ENCODE measurements around the gene PRUNE2.

PRUNE2 gene

DNA sequence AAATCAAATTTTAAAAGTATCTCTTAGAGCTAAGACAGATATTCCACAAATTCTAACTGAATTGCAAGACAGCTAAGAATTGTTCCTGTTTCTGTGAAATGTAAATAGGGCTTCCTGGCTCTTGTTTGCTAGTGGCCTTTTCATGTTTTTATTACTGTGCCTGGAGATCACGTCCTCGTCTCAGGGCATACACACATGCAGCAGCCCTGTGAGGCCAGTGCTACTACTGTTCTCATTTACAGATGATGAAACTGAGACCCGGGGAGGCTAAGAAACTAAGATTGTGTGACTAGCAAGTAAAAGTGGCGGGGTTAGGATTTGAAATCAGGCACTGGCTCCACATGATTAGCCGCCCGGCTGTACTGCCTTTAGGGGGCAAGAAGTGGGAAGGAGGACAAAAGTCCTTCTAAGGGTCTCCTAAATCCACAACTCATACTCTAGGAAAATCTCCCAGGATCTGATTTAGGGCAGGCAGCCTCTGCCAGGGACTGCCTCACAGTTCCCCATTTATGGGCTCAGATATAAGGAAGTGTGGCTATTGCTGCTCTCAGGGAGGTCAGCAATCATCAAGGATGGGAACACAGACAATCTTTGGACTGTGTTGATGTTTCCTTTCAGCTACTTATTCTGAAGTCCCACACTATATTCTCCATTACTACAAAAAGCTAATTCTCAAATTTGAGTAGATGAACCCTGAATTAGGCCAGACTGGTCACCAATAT, 7.9 kb downstream of the PRUNE2 start:
- no peak for DNase-seq

- no peak for DNase-seq
Measured at GRCh38 chr9:76896035-76896434, 9.9 kb downstream of the PRUNE2 start.

DNA sequence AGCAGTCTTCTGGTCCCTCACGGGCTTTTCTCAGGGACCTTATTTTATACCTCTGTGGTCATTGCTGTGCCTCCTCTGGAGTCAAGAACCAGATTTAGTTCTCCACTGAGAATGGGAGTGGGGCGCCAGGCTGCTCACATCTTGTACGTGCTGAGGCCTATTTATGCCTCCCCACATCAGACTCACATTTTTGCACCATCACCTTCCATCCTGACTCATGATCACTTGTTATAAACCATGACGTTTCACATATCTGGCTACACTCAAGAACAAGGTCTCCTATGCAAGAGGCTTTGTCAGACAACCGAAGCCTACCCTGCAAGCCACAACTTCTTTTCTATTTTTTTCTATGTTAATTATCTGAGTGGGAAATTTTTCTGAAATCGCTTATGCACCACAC, 10.7 kb downstream of the PRUNE2 start:
- DNase-seq, result no peak

GRCh38 chr9:76894198-76894597, 11.7 kb downstream of the PRUNE2 start:
- no peak for DNase-seq

DNA sequence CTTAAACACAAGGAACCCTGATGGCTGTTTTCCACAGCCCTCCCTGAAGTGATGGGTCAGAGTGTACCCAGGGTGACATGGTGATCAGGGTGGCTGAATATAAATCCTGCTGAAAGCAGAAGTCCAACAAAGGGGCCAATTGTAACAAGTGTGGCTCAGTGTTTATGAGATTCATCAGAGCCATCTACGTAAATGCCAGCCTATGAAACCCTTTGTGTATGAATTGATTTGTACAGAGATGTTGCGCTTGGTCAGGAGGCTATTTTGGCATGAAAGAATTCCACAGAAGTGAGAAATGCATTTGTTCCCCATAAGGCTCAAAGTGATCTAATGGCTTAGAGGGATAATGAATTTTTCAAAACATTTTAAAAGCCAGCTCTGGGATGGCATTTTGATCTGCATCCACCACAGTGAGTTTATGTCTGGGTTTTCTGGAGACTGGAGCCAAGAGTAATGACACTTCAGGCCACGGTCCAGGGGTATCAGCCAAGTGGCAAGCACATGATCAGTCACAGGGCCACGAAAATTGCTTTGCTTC, 12.4 kb downstream of the PRUNE2 start:
- no peak for DNase-seq

DNA sequence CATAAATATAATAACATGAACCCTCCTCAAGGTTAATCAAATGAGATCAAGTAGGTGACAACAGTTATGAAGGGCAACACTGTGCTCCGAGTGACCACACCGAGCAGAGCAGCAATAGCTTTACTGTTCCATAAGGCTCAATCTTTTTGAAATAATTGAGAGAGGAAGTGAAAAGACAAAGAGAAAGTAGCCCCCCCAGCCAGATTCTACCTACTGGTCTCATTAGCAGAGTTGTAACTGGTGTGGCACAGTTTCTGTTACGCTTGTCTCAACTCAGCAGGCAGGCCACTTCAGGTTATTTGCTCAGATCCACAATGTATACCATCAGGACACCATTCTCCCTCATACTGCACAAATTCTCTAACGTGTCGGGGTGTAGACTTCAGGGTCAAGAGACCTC, 14.0 kb downstream of the PRUNE2 start:
- DNase-seq, result no peak

GRCh38 chr9:76891279-76891678, 14.6 kb downstream of the PRUNE2 start:
- no peak for DNase-seq

GRCh38 chr9:76887951-76888350, 18.0 kb downstream of the PRUNE2 start:
- DNase-seq, result no peak

GRCh38 chr9:76887003-76887821, 18.7 kb downstream of the PRUNE2 start:
- no peak for DNase-seq

GRCh38 chr9:76886318-76886717, 19.6 kb downstream of the PRUNE2 start:
- DNase-seq, result no peak

DNA sequence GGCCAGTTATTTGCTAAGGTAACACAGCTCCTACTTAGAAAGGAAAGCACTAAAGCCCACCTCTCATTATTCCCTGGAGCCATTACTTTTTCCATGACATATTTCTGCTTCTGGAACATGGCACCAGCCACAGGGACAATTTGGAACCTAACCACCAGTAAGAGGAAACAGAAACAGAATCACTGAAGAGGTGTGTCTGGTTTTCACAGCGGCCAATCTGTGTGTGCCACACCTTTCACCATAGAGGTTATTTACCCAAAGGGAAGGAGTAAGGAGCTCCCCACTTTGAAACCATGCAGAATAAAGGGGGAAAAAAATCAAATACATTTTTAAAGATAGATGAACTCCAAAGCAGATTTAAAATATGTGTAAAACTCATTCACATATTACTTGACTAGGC, 21.1 kb downstream of the PRUNE2 start:
- DNase-seq, result no peak

GRCh38 chr9:76883341-76883855, 22.5 kb downstream of the PRUNE2 start:
- DNase-seq, result no peak

DNA sequence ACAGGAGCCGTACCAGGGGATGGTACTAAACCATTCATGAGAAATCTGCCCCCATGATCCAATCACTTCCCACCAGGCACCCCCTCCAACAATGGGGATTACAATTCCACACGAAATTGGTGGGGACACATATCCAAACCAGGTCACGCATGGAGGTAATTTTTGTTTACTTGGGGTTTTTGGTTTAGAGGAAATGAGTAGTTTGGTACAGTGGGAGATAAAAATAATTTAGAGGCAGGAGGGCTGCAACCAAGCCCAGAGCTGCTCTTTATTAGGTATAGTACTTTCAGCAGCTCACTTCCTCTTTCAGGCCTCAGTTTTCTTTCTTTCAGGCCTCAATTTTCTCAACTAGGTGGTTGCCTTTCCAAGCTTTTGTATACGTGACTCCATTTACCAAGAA, 23.2 kb downstream of the PRUNE2 start:
- DNase-seq, result no peak

DNA sequence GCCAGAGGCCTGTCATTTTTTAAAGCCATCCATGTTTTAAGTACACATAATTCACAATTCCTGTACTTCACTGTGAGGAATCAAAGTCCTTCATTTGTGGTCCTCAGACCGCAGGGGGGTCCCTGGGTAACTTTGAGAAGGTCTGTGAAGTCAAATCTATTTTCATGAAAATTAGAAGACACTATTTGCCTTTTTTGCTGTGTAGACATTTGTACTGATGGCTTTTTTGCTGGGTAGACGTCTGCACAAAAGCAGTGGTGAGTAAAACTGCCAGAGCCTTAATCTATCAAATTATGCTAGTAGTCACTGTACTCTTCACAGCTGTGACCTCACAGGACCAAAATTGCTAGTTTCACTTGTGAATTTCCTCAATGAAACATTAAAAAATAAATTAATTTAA, 25.7 kb downstream of the PRUNE2 start:
- DNase-seq, result no peak

DNA sequence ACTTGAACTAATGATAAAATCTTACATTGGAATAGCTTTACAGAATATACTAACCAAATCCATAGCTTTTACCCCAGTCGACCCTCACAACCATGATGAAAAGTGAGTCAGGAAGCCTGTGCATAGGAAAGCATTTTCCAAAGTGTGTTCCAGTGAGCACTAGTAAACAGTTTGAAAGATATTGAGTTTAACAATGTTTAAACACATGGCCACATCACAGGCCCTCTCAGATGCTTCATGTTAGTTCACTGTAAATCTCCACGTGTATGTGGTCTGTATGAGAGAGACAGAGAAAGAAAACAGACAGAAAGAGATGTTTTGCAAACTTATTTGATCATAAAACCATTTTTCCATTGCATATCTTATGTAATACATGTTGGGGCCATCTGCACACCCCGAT, 27.0 kb downstream of the PRUNE2 start:
- no peak for DNase-seq

- DNase-seq, result no peak
Measured at GRCh38 chr9:76877961-76878360, 28.0 kb downstream of the PRUNE2 start.

DNA sequence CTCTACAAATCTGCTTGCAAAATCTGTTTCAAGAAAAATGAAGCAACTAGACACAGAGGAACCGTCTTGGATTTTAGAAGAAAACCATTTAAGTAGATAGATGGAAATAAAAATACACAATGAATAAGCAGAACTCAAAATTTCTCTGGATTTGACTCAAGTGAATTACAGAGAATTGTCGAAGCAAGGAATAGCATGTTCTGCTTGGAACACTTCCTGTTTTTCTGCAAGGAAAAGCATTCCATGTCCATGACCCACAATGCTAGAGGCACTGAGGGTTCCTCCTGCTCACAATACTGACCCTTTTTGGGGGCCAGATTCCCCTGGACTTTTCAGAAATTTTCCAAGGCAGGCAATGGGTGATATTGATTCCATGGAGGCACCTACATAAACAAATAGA, 29.8 kb downstream of the PRUNE2 start:
- no peak for DNase-seq

- no peak for DNase-seq
Measured at GRCh38 chr9:76873821-76874220, 32.1 kb downstream of the PRUNE2 start.

- no peak for DNase-seq
Measured at GRCh38 chr9:76873056-76873792, 32.7 kb downstream of the PRUNE2 start.

- no peak for DNase-seq
Measured at GRCh38 chr9:76868897-76869296, 37.0 kb downstream of the PRUNE2 start.

GRCh38 chr9:76866689-76867088, 39.2 kb downstream of the PRUNE2 start:
- DNase-seq, result no peak

GRCh38 chr9:76863832-76864231, 42.1 kb downstream of the PRUNE2 start:
- no peak for DNase-seq

DNA sequence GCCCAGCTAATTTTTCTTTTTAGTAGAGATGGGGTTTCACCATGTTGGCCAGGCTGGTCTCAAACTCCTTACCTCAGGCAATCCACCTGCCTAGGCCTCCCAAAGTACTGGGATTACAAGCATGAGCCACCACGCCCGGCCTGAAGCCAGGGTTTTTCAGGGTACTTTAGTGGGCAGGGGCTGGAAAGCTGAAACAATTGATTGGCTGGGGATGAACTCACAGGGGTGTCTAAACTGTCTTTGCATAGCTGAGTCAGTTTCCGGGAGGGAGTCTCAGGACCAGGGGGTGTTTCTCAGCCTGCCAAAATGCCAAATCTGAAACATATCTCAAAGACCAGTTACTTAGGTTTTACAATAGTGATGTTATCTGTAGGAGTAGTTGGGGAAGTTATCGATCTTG, 46.1 kb downstream of the PRUNE2 start:
- DNase-seq, result no peak
